Smooth muscle cell of the brain vasculature (primary cell): ENCODE results near the gene BORA.
"Not testable (repeated sequence)": the region's sequence is repeated elsewhere in the genome, so short reads cannot be mapped to it uniquely, and the experiment has no call there.

Experiments used
- DNase-seq: peaks from one replicate; pipeline ENCODE4 v3.0.0-alpha.2; 2012; ENCODE audit warnings: low read depth, low spot score

Gene BORA

DNA sequence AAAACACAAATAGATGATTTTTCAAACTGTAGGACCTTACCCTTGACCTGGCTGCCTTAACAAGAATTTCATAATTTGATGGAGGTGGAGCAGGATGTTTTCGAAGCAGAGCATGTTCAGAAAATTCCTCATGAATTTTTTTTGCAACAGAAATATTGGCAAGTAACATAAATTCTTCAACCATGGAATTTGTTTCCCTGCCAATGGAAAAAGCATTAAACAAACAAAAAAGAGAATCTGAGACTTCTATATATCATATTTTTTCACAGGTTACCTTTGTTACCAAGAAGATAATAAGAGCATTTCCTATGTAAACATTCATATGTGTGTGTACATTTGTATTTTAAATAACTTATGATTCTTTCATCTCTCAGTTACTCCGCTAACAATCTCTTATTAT, 35.7 kb downstream of the BORA start:
- no peak for DNase-seq

GRCh38 chr13:72774019-72774418, 46.3 kb downstream of the BORA start:
- no peak for DNase-seq

GRCh38 chr13:72781451-72782439, 54.0 kb downstream of the BORA start, which contains the start of the genes DIS3 and PIBF1:
Gene DIS3 (minus strand): TSS chr13:72781900. CDS start chr13:72781832, 68 bp downstream.
Gene PIBF1 (plus strand): TSS chr13:72782133. CDS start chr13:72783470, 1,337 bp downstream.
- peak; percentile 94 for DNase-seq

DNA sequence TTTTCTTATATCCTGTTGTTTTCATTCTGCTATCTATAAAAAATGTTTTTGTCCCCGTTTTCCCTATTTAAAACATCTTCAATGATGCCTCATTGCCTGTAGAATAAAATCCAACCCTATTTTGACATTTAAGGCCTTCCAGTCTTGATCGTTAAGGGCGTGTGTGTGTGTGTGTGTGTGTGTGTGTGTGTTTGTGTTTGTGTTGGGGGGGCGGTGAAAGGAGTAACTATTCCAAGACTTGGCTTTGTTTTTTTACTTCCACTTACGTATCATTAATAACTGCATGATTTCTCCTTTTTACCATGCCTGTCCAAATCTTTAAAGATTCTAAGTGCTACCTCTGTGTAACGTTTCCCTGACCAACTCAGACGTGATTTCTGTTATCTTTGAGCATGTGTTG, 55.0 kb downstream of the BORA start:
- DNase-seq: no peak

DNA sequence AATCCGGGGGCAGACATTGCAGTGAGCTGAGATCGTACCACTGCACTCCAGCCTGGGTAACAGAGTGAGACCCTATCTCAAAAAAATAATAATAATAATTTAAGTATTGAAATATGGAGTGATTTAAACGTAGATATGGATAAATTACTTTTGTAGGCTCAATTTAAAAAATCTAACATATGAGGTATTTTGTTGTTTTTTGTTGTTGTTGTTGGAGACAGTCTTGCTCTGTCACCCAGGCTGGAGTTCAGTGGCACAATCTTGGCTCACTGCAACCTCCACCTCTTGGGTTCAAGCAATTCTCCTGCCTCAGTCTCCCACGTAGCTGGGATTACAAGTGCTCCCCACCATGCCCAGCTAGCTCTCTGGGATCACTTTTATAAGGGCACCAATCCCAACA, 57.0 kb downstream of the BORA start:
- DNase-seq: not testable (repeated sequence)

DNA sequence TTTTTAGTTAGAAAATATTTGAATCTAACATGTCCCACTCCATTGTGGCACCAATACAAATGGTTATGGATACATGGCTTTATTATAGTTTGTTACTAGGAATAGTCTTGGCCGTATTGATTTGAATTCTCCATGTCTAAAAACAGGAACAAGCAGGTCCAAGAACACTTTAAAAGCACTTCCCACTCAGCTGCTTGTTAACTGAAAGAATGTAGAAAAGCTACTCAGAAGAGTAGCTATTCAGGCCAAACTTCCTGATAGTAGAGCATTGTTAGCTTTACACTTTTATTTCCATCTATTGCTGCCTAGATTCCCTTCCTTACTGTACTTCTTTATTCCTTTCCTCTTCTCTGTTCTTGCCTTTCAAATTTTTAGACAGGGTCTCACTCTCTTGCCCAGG, 61.1 kb downstream of the BORA start:
- no peak for DNase-seq

DNA sequence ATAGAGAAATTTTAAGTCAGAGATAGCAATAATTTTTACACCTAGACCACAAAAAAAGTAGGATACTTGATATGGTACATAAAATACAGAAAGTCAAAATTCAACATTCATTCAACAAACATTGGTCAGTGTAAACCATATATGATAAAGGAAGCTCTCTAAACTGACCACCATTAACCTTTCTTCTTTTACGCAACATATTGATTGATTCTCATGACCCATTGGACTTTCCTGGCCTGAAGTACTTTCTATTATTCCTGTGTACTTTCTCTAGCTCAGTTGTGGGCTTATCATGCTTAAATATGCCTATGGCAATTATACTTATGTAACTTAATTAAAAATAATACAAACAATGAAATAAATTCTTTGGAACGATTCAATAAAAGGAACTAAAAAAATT, 64.9 kb downstream of the BORA start:
- no peak for DNase-seq

GRCh38 chr13:72798817-72799216, 71.1 kb downstream of the BORA start:
- no peak for DNase-seq

- DNase-seq: no peak
Measured at GRCh38 chr13:72804301-72804700, 76.6 kb downstream of the BORA start.
